Measurements from ENCODE around the gene PRKAG2. TPM values are rescaled to one million over a fixed set of nuclear protein-coding genes. Genes with fewer than 3 reads are reported as not detected.
A peak's percentile ranks its signal among the peaks of the same experiment; 100 is the strongest.
"Not testable (repeated sequence)": the region's sequence is repeated elsewhere in the genome, so short reads cannot be mapped to it uniquely, and the experiment has no call there.

The PRKAG2 gene
- total RNA-seq, 1 donor from 2014 or later, result 35.4 TPM

DNA sequence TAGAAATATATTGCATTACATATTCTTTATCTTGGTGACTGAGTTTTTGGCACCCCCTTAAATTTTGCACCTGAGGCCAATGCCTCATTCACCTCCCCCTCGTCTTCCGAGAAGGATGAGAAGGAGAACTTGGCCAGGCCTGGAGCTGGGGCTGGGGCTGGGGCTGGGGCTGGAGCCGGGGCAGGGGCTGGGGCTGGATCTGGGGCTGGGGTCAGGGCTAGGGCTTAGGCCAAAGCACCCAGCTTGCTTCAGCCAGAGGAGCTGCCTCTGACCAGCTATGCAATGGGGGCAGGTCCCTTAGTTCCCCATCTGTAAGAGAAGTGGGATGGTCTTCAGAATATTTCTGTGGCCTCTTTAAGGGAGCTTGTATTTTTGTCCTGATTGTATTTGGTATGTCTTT, 3.8 kb upstream of the PRKAG2 start:
- Histone ChIP-seq H3K27me3 (ENCODE audit: low read depth) (no peaks in the 10 kb centered on the region), H3K4me3 (no peak overlapping the region), H3K36me3 (no peaks in the 10 kb centered on the region), H3K4me1 (peaks cover 9% of the 10 kb centered on the region), H3K9me3 (no peaks in the 10 kb centered on the region), H3K27ac (no peak overlapping the region)
- intact Hi-C loops (cut with DNase I), result no loop called here
- DNase-seq, result no peak
- no peak for ATAC-seq
- TF ChIP-seq, protein P1, sequence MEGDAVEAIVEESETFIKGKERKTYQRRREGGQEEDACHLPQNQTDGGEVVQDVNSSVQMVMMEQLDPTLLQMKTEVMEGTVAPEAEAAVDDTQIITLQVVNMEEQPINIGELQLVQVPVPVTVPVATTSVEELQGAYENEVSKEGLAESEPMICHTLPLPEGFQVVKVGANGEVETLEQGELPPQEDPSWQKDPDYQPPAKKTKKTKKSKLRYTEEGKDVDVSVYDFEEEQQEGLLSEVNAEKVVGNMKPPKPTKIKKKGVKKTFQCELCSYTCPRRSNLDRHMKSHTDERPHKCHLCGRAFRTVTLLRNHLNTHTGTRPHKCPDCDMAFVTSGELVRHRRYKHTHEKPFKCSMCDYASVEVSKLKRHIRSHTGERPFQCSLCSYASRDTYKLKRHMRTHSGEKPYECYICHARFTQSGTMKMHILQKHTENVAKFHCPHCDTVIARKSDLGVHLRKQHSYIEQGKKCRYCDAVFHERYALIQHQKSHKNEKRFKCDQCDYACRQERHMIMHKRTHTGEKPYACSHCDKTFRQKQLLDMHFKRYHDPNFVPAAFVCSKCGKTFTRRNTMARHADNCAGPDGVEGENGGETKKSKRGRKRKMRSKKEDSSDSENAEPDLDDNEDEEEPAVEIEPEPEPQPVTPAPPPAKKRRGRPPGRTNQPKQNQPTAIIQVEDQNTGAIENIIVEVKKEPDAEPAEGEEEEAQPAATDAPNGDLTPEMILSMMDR (IDR thresholded peaks at IDR 0.05), result no peak

DNA sequence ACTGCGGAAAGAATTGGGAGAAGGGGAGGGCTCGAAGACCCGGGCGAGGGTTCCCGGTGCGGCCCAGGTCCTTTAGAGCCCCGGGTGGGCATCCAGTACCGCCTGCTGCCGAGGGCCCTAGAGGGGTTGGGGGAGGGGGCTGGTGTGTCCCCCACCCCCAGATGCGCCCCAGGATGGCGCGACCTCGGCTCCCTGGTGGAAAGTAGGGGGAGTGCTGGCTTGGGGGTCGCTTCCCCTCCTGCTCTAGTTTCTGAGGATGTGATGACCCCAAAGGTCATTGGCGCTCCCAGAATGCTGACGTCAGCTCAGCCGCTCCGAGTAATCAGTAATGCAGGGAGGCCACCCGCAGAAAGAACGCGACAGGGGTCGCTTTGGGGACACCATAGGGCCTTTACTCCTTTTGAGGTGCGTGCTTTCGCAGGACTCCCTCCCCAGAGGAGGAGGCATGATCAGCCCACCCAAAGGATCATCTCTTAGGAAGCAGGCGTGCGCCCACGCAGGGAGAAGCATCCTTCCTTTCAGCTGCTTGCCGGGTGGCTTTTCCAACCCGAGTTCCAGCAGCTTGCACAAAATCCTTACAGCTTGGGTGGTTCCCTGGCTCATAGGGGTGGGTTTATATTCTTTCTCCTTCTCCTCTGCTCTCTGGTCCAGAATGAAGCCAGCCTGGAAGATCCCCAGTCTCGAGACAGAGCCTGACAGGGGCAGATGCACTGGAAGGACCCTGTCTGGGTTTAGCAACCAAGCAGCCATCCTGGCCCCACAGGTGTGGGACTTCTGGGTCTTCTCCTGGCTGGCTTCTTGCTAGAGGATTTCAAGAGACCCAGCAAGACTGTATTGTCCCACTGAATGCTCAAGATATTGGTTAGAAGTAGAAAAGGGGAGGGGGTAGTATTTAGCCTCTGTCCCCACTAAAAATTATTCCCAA, 1.3 kb upstream of the PRKAG2 start:
- no peaks in the 10 kb centered on the region for H3K36me3 ChIP-seq
- no peaks in the 10 kb centered on the region for H3K9me3 ChIP-seq
- TF ChIP-seq, protein P1 (IDR thresholded peaks at IDR 0.05), result no peak
- intact Hi-C loops (cut with DNase I), result no loop called here
- peak overlapping the region; percentile 92 for H3K27ac ChIP-seq
- peak overlapping the region; percentile 73 for H3K4me3 ChIP-seq
- no peak for ATAC-seq
- H3K4me1 ChIP-seq, result peaks cover 18% of the 10 kb centered on the region
- peak; percentile 50 for DNase-seq
- H3K27me3 ChIP-seq (ENCODE audit: low read depth), result no peaks in the 10 kb centered on the region

DNA sequence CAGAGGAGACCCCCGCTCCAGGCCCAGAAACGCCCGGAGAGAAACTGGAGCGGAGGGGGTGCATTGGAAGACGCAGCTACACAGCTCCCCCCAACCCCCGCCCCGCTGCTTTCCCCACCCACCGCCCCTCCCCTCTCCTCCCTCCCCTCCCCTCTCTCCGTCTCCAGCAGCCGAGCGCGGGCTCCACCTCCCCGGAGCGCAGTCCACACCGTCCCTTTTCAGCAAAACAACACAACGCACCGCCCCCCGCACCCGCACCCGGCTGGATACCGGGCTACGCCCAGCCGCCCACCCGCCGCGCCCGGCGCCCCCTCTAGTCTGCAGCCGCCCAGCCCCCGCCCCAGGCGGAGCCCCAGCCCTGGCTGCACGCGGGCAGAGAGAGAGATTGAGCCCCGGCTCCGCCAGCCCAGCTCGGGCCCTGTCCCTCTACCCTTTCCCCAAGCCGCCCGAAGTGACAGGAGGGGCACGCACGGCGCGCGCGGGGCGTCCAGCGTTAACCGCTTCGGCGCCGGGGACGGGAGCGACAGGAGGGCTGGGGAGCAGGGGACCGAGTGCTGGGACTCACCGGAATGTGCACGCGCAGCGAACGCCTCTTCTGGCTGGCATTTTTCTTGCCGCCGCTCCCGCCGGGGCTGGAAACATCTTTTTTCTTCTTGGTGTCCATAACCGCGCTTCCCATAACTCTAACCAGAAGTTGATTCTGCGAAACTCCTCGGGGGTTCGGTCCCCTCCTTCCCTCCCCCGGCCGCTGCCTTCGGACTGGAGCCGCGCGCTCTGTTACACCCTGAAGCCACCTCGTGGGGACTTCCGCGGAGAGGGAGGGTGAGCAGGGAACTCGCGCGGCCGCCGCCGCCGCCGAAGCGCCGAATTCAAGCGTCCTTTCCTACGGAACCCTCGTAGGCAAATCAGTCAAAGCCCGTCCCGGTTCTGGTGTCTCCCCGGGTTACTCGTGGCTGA, 695 bp downstream of the PRKAG2 start:
- peaks cover 18% of the 10 kb centered on the region for H3K4me1 ChIP-seq
- no peaks in the 10 kb centered on the region for H3K36me3 ChIP-seq
- peak overlapping the region; percentile 73 for H3K4me3 ChIP-seq
- peak; percentile 87 to 88 for ATAC-seq
- TF ChIP-seq, protein P1 (IDR thresholded peaks at IDR 0.05), result no peak
- peak overlapping the region; percentile 92 for H3K27ac ChIP-seq
- no peaks in the 10 kb centered on the region for H3K27me3 ChIP-seq (ENCODE audit: low read depth)
- intact Hi-C loops (cut with DNase I), result no loop called here
- peak; percentile 86 for DNase-seq
- H3K9me3 ChIP-seq, result no peaks in the 10 kb centered on the region

DNA sequence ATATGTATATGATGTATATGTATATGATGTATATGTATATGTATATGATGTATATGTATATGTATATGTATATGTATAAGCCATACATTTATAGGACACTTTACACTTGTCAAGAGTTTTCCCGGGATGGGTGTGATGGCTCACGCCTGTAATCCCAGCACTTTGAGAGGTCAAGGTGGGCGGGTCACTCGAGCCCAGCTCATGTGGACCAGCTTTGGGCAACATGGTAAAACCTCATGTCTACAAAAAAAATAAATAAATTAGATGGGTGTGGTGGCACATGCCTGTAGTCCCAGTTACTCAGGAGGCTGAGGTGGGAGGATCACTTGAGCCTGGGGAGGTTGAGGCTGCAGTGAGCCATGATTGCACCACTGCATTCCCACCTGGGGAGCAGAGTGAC, 2.4 kb downstream of the PRKAG2 start:
- ATAC-seq; intact Hi-C loops (cut with DNase I); H3K27me3 ChIP-seq (ENCODE audit: low read depth); H3K36me3 ChIP-seq; H3K9me3 ChIP-seq; DNase-seq: not testable (repeated sequence)
- Histone ChIP-seq H3K27ac (peak overlapping the region; percentile 92), H3K4me1 (peaks cover 30% of the 10 kb centered on the region), H3K4me3 (peak overlapping the region; percentile 73)

DNA sequence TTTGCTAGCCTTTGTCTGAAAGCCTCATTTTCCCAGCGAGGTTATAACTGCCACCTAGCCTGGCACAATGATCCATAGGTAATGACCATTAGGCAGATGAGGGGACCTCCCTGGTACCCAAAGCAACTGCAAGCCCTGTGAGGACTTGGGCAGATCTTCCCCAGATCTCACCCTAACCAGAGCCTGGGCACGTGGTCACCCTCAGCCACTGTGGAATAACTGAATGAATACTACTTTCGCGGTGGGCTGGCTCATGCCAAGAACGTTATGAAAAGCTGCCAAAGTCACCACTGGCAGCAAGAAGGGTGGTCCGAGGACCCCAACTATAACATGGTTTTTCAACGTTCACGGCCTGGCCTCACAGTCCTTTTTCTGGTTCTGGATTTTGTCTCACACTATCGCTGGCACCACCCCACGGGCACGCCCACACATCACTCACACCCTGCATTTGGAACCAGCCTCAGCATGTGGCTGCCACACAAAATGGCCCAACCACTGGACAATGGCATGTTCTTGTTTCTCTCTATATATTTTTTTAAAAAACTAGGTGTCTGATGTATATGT, 3.4 kb downstream of the PRKAG2 start:
- TF ChIP-seq, protein P1 (IDR thresholded peaks at IDR 0.05), result no peak
- Histone ChIP-seq H3K9me3 (no peaks in the 10 kb centered on the region), H3K36me3 (no peaks in the 10 kb centered on the region), H3K27ac (no peak overlapping the region), H3K4me3 (no peak overlapping the region), H3K27me3 (ENCODE audit: low read depth) (no peaks in the 10 kb centered on the region), H3K4me1 (peaks cover 36% of the 10 kb centered on the region)
- ATAC-seq (no peak), DNase-seq (no peak)
- intact Hi-C loops (cut with DNase I), result no loop called here

Data from lower lobe of right lung (tissue), 2 donors.